ENCODE results near the gene NUDT14.

Gene NUDT14

GRCh38 chr14:105153331-105153731 lies 27.8 kb downstream of the NUDT14 start:
- Mint-ChIP-seq H3K4me3 (no peak overlapping the region), H3K27me3 (ENCODE audit: low read depth) (no peaks in the 10 kb centered on the region), H3K4me1 (no peaks in the 10 kb centered on the region), H3K27ac (no peak overlapping the region), H3K36me3 (ENCODE audit: low read depth) (no peaks in the 10 kb centered on the region), H3K9me3 (no peaks in the 10 kb centered on the region)
- TF ChIP-seq, protein P1, sequence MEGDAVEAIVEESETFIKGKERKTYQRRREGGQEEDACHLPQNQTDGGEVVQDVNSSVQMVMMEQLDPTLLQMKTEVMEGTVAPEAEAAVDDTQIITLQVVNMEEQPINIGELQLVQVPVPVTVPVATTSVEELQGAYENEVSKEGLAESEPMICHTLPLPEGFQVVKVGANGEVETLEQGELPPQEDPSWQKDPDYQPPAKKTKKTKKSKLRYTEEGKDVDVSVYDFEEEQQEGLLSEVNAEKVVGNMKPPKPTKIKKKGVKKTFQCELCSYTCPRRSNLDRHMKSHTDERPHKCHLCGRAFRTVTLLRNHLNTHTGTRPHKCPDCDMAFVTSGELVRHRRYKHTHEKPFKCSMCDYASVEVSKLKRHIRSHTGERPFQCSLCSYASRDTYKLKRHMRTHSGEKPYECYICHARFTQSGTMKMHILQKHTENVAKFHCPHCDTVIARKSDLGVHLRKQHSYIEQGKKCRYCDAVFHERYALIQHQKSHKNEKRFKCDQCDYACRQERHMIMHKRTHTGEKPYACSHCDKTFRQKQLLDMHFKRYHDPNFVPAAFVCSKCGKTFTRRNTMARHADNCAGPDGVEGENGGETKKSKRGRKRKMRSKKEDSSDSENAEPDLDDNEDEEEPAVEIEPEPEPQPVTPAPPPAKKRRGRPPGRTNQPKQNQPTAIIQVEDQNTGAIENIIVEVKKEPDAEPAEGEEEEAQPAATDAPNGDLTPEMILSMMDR (IDR thresholded peaks at IDR 0.05; ENCODE audit: unreplicated experiment in 3 of 3): no peak

DNA sequence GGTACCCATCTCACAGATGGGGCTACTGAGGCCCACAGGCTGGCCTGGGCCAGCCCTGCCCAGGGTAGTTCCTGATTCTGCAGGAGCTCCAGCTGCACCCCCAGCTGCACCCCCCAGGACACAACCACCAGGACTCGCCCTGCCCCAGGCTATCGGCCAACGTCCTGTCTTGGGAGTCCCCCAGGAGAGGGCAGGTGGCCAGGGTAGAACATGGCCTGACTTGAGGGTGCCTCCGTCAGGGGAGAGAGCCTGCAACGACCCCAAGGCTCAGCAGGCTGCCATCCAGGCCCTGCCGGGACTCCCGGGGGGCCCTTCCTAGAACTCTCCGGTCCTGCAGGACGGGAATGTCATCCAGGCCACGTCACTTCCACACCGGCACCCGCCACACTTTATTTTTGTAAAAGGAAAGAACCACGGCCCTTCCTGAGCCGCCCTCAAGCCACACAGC lies 28.3 kb downstream of the NUDT14 start:
- TF ChIP-seq, protein P1 (IDR thresholded peaks at IDR 0.05; ENCODE audit: unreplicated experiment in 3 of 3): no peak
- no peaks in the 10 kb centered on the region for H3K4me1 Mint-ChIP-seq
- no peaks in the 10 kb centered on the region for H3K36me3 Mint-ChIP-seq (ENCODE audit: low read depth)
- no peak overlapping the region for H3K4me3 Mint-ChIP-seq
- H3K27me3 Mint-ChIP-seq (ENCODE audit: low read depth): no peaks in the 10 kb centered on the region
- H3K27ac Mint-ChIP-seq: no peak overlapping the region
- no peaks in the 10 kb centered on the region for H3K9me3 Mint-ChIP-seq

GRCh38 chr14:105151838-105152793 lies 29.0 kb downstream of the NUDT14 start:
- TF ChIP-seq, protein P1 (IDR thresholded peaks at IDR 0.05; ENCODE audit: unreplicated experiment in 3 of 3): no peak
- H3K9me3 Mint-ChIP-seq: no peaks in the 10 kb centered on the region
- no peak overlapping the region for H3K4me3 Mint-ChIP-seq
- no peaks in the 10 kb centered on the region for H3K4me1 Mint-ChIP-seq
- H3K27ac Mint-ChIP-seq: no peak overlapping the region
- H3K27me3 Mint-ChIP-seq (ENCODE audit: low read depth): no peaks in the 10 kb centered on the region
- no peaks in the 10 kb centered on the region for H3K36me3 Mint-ChIP-seq (ENCODE audit: low read depth)

DNA sequence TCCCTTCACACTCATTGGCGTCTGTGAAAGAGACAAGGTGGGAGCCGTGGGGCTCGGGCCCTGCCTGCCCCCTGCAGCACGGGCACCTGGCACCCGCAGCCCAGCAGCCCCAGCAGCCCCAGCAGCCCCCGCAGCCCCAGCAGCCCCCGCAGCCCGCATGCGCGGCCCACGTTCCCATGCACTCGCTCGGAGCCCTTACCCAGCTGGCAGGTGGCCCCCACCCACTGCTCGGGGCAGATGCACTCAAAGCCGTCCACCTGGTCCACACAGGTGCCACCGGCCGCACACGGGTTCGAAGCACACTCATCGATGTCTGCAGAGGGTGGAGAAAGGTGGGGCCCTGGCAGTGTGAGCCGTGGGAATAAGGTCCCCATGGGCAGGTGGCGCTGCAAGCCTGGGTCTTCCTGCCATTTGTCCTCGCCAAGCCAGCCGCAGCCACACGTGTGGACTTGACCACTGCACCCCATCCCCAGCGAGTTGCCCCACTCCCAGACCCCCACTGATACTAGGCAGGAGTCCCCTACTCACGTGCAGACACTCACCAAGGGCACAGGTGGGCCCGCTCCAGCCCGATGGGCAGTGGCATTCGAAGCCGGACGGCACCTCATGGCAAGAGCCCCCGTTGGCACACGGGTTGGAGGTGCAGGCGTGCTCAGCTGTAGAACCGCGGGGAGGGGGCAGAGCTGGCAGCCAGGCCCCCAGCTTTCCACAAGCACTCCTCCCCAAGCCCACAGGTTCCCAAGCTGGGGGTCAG lies 29.9 kb downstream of the NUDT14 start:
- no peak overlapping the region for H3K4me3 Mint-ChIP-seq
- no peaks in the 10 kb centered on the region for H3K9me3 Mint-ChIP-seq
- TF ChIP-seq, protein P1 (IDR thresholded peaks at IDR 0.05; ENCODE audit: unreplicated experiment in 3 of 3): no peak
- no peaks in the 10 kb centered on the region for H3K36me3 Mint-ChIP-seq (ENCODE audit: low read depth)
- no peaks in the 10 kb centered on the region for H3K27me3 Mint-ChIP-seq (ENCODE audit: low read depth)
- no peak overlapping the region for H3K27ac Mint-ChIP-seq
- no peaks in the 10 kb centered on the region for H3K4me1 Mint-ChIP-seq

GRCh38 chr14:105150368-105151083 lies 30.6 kb downstream of the NUDT14 start:
- Mint-ChIP-seq H3K36me3 (ENCODE audit: low read depth) (no peaks in the 10 kb centered on the region), H3K27ac (no peak overlapping the region), H3K27me3 (ENCODE audit: low read depth) (no peaks in the 10 kb centered on the region), H3K9me3 (no peaks in the 10 kb centered on the region), H3K4me3 (no peak overlapping the region), H3K4me1 (no peaks in the 10 kb centered on the region)
- TF ChIP-seq, protein P1 (IDR thresholded peaks at IDR 0.05; ENCODE audit: unreplicated experiment in 3 of 3): no peak

All from nephron (organoid).